ENCODE measurements around the gene BRAP. TPM values are rescaled to one million over a fixed set of nuclear protein-coding genes. Genes with fewer than 3 reads are reported as not detected.
"Not testable (repeated sequence)": the region's sequence is repeated elsewhere in the genome, so short reads cannot be mapped to it uniquely, and the experiment has no call there.

BRAP gene
- total RNA-seq, 1 donor from 2014 or later, result 16.7 TPM

- H3K36me3 ChIP-seq, result no peaks in the 10 kb centered on the region
- ATAC-seq (peak; percentile 74 to 78), DNase-seq (peak; percentile 74)
- no peak for TF ChIP-seq CTCF (IDR thresholded peaks at IDR 0.05)
- H3K9me3 ChIP-seq, result no peaks in the 10 kb centered on the region
- no peaks in the 10 kb centered on the region for H3K27me3 ChIP-seq (ENCODE audit: low read depth)
- peak overlapping the region; percentile 97 for H3K4me3 ChIP-seq
- peak overlapping the region; percentile 96 for H3K27ac ChIP-seq
- H3K4me1 ChIP-seq, result peaks cover 42% of the 10 kb centered on the region
- intact Hi-C loops (cut with DNase I), result no loop called here
Observed at GRCh38 chr12:111597831-111598636, 87.7 kb downstream of the BRAP start.

- no peaks in the 10 kb centered on the region for H3K27me3 ChIP-seq (ENCODE audit: low read depth)
- DNase-seq (peak; percentile 64), ATAC-seq (peak; percentile 60 to 64)
- H3K27ac ChIP-seq, result peak overlapping the region; percentile 96
- H3K4me1 ChIP-seq, result peaks cover 42% of the 10 kb centered on the region
- peak overlapping the region; percentile 97 for H3K4me3 ChIP-seq
- H3K9me3 ChIP-seq, result no peaks in the 10 kb centered on the region
- intact Hi-C loops (cut with DNase I), result no loop called here
- no peaks in the 10 kb centered on the region for H3K36me3 ChIP-seq
- TF ChIP-seq CTCF (IDR thresholded peaks at IDR 0.05), result no peak
Observed at GRCh38 chr12:111596985-111597830, 88.5 kb downstream of the BRAP start.

GRCh38 chr12:111595341-111595835 is 90.4 kb downstream of the BRAP start:
- H3K27me3 ChIP-seq (ENCODE audit: low read depth); H3K36me3 ChIP-seq; H3K9me3 ChIP-seq; ATAC-seq; H3K27ac ChIP-seq; DNase-seq; intact Hi-C loops (cut with DNase I); H3K4me3 ChIP-seq: not testable (repeated sequence)
- peaks cover 42% of the 10 kb centered on the region for H3K4me1 ChIP-seq

Other genes starting within 250 kb of the BRAP start
- gene ATXN2, start 86.6 kb downstream of the BRAP start, total RNA-seq, result 70.3 TPM
- gene ACAD10, start 97 bp upstream of the BRAP start, total RNA-seq, result 24.0 TPM
- gene ALDH2, start 81.0 kb upstream of the BRAP start, total RNA-seq, result 499 TPM
- 39.4 TPM for gene MAPKAPK5, start 156.3 kb upstream of the BRAP start, total RNA-seq

All from lower lobe of right lung (tissue), 2 donors.